SW480 (cell line): ENCODE results near the gene C1R.

Experiments
- DNase-seq: peaks from one replicate; pipeline ENCODE4 v3.0.0-alpha.2; 2016; ENCODE audit warnings: low spot score

C1R gene

GRCh38 chr12:7092229-7092985, at the start of gene C1R:
TSS of gene C1R (minus strand) at chr12:7092445. CDS start at chr12:7092388, 57 bp downstream.
- DNase-seq = peak; percentile 65

- DNase-seq = no peak
Measured at GRCh38 chr12:7141351-7142005, 49.2 kb upstream of the C1R start.

- no peak for DNase-seq
Measured at GRCh38 chr12:7139200-7139599, 47.0 kb upstream of the C1R start.

- no peak for DNase-seq
Measured at GRCh38 chr12:7137908-7138307, 45.7 kb upstream of the C1R start.

- DNase-seq = no peak
Measured at GRCh38 chr12:7136676-7137075, 44.4 kb upstream of the C1R start.

GRCh38 chr12:7136071-7136470, 43.8 kb upstream of the C1R start:
- no peak for DNase-seq

GRCh38 chr12:7134396-7135166, 42.3 kb upstream of the C1R start:
- no peak for DNase-seq

GRCh38 chr12:7131502-7131866, 39.2 kb upstream of the C1R start:
- DNase-seq = no peak

GRCh38 chr12:7130701-7131501, 38.7 kb upstream of the C1R start:
- DNase-seq = peak; percentile 83

- peak; percentile 86 for DNase-seq
Measured at GRCh38 chr12:7129872-7130691, 37.8 kb upstream of the C1R start, which contains the start of gene CLSTN3. TSS of gene CLSTN3 (plus strand) at chr12:7130371. CDS start at chr12:7130649, 278 bp downstream.

GRCh38 chr12:7129287-7129871, 37.1 kb upstream of the C1R start:
- DNase-seq = no peak

GRCh38 chr12:7128681-7129286, 36.5 kb upstream of the C1R start, which contains the start of gene RBP5:
TSS of gene RBP5 (minus strand) at chr12:7128889. CDS start at chr12:7128775, 114 bp downstream.
- DNase-seq = no peak

GRCh38 chr12:7127916-7128626, 35.8 kb upstream of the C1R start:
- no peak for DNase-seq

- DNase-seq = no peak
Measured at GRCh38 chr12:7125632-7126227, 33.5 kb upstream of the C1R start.

- DNase-seq = no peak
Measured at GRCh38 chr12:7123806-7124522, 31.7 kb upstream of the C1R start.

GRCh38 chr12:7122811-7123769, 30.8 kb upstream of the C1R start:
- no peak for DNase-seq

GRCh38 chr12:7121324-7121723, 29.1 kb upstream of the C1R start:
- no peak for DNase-seq
